ENCODE measurements around the gene ANKRD13D.
A peak's percentile ranks its signal among the peaks of the same experiment; 100 is the strongest.
"Not testable (repeated sequence)": the region's sequence is repeated elsewhere in the genome, so short reads cannot be mapped to it uniquely, and the experiment has no call there.

Gene ANKRD13D

DNA sequence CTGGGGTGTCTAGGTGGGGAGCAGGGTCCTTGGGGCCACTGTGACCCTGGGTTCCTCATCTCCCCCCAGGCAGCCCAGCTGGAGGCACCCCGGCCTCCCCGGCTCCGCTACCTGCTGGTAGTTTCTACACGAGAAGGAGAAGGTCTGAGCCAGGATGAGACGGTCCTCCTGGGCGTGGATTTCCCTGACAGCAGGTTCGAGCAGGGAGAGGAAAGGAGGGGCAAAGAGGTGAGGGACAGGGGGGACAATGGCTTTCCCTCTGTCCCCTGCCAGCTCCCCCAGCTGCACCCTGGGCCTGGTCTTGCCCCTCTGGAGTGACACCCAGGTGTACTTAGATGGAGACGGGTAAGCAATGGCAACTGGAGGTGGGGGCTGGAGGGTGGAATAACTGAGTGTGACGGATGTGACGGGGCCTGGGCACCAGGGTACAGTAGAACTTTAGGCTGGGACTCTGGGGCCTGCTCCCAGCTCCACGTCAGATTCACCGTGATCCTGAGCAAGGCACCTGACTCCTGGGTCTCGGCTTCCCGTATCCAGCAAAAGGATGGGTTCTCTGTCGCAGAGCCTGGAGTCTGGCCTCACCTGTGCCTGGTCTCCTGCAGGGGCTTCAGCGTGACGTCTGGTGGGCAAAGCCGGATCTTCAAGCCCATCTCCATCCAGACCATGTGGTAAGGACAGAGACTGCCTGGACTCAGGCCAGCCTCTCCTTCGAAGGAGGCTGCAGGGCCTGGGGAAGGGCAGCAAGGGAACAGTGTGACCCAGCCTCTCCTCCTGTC is 17.9 kb downstream of the ANKRD13D start:
- no peak for DNase-seq

DNA sequence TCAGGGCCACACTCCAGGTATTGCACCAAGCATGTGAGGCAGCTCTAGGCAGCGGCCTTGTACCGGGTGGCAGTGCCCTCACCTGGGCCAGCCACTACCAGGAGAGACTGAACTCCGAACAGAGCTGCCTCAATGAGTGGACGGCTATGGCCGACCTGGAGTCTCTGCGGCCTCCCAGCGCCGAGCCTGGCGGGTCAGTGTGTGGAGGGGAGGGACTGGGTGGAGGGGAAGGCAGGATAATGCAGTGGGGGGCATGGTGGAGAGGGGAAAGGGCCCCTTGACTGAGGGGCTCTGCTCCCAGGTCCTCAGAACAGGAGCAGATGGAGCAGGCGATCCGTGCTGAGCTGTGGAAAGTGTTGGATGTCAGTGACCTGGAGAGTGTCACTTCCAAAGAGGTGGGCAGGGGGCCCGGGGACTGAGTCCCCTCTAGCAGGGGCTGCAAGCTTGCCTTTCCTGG is 18.5 kb downstream of the ANKRD13D start:
- no peak for DNase-seq

DNA sequence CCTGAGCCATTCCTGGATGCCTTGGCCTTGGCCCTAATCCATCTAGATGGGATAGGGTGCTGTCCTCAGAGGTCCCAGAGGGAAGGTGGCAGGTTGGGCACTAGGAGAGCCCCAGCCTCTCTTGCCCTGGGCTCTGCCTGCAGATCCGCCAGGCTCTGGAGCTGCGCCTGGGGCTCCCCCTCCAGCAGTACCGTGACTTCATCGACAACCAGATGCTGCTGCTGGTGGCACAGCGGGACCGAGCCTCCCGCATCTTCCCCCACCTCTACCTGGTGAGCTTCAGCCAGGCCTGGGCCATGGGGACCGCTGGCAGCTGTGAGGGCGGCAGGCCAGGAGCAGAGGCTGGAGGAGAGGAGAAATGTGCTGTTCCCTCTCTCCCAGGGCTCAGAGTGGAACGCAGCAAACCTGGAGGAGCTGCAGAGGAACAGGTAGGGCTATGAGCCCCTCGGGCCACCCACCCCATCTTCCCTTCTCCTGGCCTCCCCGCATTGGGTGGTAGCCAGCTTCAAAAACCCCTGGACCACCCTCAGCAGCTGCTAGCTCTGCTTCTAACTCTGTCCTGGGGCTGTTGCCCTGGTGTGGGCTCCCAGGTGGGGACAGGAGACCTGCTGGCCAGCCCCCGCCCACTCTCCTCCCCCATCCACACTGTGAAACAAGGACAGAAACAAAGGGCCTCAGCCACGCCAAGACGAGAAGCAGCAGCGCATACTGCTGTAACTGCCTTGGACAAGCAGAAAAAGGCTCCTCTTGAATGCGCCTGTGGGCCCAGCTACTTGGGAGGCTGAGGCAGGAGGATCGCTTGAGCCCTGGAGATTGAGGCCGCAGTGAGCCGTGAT is 19.1 kb downstream of the ANKRD13D start:
- DNase-seq = no peak

DNA sequence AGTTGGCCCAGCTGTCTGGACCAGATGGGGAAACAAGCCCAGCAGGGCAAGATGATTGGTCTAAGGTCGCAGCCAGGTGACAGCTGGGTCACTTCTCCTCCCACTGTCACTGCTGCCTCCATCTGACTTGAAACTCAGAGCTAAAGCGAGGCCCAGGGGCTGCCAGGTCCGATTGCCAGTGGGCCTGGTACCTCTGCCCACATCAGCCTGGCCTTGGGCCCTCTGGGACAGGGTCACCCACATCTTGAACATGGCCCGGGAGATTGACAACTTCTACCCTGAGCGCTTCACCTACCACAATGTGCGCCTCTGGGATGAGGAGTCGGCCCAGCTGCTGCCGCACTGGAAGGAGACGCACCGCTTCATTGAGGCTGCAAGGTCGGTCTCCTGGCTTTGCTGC is 20.1 kb downstream of the ANKRD13D start:
- no peak for DNase-seq

DNA sequence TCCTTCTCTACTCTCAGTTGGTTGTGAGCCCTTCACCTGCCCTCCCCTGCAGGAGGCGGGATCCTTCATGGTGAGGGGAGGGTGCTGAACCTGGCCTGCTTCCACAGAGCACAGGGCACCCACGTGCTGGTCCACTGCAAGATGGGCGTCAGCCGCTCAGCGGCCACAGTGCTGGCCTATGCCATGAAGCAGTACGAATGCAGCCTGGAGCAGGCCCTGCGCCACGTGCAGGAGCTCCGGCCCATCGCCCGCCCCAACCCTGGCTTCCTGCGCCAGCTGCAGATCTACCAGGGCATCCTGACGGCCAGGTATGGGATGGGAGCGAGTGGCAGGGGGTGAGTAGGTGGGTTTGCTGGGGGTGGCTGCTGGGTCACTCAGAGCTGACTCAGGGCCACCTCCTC is 20.6 kb downstream of the ANKRD13D start:
- DNase-seq = no peak

DNA sequence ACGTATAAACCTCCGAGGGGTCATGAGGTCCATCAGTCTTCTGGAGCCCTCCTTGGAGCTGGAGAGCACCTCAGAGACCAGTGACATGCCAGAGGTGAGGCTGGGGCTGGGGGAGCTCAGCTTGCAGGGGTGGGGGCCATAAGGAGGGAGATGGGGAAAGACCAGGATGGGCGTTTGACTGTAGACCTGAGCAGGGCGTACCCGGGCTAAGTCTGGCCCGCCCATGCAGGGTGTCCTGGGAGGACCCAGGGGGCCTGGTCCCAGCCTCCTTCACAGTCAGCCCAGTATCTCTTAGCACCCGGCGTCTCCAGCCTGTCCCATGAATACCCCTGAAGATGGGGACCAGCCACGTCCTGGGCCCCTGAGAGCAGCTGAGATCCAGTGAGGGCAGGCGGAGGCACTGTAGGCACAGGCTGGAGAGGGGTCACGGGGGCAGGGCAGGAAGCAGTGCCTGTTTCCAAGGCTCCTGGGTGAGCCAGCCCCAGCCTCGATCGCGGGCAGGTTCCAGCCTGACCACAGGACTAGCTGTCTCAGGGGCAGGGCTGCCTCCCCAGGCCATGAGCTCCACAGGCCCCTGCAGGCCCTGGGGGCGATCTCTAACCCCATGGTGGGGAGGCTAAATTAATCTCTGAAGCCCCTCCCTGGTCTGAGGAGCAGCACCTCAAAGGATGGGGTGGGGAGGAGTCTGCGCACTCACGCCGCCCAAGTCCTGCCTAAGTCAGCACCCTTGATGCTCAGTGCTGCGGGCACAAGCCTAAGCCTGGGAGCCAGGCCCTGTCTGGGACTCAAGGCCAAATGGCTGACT is 21.3 kb downstream of the ANKRD13D start:
- no peak for DNase-seq

DNA sequence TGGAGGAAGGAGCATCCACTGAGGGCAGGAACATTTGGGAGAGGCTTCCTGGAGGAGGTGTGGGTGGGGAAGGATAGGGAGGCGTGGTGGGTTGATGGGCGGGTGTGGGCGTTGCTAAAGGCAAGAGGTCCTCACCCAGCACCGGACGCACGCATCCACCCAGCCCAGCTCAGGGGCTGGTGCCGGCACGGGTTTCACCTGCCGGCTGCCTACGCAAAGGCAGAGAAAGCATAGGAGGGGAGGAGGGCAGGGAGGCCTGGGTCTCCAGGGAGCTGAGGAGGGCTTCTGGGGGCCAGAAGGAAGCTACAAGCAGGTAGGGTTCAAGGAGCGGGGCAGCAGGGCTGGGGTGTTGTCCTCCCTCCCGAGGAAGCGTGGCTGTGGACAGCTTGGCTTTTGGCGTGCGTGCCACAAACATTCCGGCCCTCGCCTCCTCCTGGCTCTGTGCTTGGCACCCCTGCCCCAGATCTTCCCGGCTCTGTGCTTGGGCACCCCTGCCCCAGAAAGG is 22.0 kb downstream of the ANKRD13D start:
- DNase-seq = no peak

DNA sequence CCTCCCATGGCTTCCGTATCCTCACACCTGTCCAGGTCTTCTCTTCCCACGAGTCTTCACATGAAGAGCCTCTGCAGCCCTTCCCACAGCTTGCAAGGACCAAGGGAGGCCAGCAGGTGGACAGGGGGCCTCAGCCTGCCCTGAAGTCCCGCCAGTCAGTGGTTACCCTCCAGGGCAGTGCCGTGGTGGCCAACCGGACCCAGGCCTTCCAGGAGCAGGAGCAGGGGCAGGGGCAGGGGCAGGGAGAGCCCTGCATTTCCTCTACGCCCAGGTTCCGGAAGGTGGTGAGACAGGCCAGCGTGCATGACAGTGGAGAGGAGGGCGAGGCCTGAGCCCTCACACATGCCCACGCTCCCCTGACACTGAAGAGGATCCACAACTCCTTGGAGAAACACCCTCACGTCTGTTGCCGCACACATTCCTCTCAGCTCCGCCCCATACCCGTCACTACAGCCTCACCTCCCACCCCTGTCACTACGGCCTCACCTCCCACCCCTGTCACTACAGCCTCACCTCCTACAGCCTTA is 22.5 kb downstream of the ANKRD13D start:
- DNase-seq = no peak

DNA sequence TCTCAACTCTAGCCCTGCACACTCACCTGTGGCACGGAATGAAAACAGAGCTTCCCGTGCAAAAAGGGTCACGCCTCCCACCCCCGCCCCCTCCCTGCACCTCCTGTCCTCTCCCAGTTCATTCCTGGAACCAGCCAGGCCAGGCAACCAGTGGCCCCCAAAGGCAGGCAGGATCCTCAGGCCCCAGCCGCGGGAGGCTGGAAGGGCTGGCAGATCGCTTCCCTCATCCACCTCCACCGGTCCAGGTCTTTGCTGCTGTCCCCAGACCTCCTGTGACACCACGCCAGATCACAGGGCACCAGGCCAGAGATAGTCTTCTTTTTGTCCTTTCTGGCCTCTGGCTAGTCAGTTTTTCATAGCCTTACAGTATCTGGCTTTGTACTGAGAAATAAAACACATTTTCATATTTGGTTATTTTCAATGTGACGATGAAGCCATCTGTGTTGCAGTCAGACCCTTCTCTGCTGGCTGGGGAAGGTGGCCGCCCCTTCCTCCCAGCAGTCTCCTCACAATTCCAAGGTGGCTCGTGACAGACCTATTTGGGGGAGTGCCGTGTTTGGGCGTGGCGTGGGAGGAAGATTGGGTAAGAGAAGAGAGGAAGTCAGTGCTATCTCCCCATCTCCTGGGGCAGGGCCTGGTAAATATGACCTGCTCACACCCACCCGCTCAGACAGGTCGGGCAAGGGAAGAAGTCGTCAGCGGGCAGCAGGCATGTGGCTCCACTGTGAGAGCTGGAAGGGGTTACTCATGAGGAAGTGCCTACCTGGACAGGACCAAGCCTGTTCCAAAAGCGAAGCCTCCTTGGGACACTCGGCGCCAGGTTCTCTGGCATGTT is 23.3 kb downstream of the ANKRD13D start:
- no peak for DNase-seq

DNA sequence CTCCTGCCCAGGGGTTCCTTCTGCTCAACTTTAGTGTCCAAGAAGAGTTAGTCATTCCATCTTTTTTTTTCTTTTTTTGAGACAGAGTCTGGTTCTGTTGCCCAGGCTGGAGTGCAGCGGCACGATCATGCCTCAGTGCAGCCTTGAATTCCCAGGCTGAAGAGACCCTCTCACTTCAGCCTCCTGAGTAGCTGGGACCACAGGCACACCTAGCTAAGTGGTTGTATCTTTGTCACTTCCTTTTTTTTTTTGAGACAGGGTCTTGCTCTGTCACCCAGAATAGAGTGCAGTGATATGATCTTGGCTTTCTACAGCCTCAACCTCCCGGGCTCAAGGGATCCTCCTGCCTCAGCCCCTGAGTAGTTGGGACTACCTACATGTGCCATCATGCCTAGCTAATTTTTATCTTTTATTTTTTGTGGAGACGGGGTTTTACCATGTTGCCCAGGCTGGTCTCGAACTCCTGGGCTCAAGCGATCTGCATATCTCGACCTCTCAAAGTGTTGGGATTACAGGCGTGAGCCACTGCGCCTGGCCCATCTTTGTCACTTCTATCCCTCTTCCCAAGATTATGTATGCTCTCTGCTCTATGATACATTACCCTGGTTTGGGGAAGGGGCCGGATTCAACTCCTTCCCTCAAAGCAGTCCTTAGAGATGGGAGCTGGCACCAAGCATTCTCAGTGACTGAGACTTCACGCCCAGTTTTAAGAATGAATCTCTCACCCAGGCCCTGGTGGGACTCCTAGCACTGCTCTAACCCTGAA is 24.2 kb downstream of the ANKRD13D start:
- no peak for DNase-seq

DNA sequence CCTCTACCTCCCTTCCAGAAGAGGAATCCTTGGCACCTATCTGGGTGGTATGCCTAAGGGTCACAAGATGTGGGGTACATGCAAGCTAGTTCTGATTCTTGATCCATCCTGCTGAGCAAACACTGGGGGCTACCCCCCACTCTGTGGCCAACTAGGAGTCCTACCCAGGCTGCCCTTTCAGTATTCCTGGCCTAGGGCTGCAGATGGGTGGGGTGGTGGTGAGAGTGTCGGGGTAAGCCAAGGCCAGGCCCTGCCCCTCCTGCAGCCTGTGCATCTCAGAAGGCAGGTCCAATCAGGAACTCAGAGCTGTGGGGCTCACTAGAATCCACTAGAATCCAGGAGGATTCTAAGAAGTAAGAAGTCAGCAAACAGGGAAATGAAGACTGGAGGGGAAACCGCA is 25.1 kb downstream of the ANKRD13D start:
- DNase-seq = no peak

DNA sequence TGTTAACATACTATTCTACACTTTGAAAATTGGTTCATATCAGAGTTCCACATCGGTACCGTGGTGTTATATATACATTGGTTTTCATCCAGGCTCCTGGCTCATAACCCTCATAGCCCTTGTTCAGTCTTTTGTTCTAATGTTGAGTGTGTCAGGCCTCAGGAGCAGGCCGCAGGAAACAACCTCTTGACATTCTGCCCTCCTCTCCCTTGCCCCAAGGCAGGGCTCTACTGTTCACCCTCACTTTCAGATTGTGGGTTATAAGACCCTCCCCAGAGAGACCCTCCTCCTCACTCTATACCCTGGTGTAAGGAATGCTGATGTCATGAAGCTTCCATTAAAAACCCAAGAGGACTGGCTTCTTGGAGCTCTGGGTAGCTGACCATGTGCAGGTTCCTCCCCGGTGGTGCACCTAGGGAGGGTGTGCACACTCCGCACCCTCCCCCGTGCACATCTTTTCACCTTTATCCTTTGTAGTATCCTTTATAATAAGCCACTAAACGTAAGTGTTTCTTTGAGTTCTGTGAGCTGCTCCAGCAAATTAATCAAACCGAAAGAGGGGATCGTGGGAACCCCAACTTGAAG is 26.3 kb downstream of the ANKRD13D start:
- no peak for DNase-seq

DNA sequence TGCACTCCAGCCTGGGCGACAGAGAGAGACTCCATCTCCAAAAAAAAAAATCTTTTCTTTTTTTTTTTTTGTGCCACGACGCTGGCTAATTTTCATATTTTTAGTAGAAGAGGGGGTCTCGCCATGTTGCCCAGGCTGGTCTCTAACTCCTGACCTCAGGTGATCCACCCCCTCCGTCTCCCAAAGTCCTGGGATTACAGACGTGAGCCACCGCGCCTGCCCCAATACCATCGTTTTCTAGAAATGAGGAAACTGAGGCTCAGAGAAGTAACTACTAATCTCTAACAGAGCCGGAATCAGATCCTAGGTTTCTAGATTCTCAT is 27.7 kb downstream of the ANKRD13D start:
- no peak for DNase-seq

DNA sequence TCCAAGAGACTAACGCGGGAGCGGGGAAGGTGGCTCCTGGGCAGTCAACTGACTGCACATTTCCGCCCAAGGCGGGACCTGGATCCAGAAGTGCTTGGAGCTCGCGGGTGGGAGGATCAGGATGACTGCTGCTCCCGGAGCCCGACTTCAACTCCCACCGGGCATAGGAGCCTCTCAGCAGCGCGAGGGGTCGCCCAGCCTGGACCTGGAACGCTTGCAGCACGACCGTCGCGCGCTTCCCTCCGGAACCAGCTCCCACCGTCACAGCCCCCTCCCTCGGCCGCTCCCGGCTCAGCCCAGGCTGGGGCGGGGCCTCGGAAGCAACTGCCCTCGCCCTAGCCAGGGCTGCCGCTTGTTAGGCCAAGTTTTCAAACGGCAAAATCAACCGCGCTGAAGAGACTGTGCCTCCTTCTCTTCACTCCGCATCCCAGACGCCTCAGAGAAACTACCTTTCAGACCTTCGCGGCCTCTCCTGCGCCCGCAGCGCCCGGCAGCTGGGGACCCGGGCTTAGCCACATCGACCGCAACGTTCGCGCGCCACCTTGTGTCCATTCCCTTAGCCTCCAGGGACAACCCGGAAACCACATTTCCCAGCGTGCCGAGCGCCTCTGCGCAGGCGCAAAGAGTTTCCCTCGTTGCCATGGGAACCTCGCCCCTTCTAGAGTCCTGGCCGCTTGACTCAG is 28.2 kb downstream of the ANKRD13D start:
- peak; percentile 99 to 100 for DNase-seq

DNA sequence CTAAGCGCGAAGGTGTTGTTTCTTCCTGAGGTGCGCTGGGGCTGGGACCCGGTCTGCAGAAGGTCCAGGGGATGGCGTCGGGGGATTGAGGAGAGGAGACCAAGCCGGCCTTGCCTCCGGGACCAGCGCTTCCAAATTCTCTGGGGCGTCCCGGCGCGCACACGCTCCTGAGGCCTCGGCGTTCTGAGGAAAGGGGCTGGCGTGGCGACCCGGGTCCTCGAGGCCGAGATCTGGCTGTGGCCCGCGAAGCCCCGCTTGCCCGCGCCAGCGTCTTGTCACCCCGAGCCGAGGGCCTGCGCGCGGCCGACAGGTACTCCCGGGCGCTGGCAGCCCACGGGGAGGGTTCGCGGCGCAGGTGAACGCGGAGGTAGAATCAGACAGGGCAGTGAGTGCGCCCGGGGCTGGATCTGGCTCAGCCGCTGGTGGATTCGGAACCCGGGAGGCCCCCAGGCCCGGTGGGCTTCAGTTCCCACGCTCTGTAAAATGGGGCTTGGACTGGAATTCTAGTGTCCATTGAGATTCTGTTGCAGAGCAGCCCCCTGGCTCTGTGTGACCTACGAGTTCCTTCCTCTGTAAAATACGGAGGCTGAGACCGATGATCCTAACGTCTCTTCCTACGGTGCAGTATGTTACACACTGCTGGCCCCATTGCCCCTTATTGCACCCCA is 28.9 kb downstream of the ANKRD13D start:
- no peak for DNase-seq

DNA sequence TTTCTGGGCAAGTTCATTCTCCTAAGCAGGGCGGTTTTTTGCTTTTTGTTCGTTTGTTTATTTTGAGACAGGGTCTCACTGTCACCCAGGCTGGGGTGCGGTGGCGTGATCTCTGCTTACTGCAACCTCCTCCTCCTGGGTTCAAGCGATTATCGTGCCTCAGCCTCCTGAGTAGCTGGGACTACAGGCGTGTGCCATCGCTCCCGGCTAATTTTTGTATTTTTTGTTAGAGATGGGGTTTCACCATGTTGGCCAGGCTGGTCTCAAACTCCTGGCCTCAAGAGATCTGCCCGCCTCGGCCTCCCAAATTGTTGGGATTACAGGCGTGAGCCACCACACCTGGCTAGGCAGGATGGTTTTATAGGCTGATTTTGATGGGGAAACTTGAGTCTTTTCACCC is 29.8 kb downstream of the ANKRD13D start:
- not testable (repeated sequence) for DNase-seq

DNA sequence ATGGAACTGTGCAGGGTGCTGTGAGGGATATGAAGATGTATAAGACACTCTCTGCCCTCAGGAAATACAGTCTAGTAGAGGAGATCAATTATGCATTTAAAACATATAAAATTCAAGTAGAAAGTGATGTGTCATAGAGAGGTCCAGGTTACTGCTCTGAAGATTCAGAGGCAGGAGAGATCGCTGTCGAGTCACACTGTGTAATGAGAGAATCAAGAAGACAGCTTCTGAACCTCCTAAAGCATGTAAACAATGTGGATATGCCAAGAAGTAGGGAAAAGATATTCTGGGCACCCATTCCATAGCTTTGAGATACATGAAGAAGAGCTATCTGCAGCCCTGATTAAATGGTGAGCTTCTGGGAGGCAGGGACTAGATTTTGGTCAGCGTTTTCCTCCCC is 30.9 kb downstream of the ANKRD13D start:
- DNase-seq = no peak

DNA sequence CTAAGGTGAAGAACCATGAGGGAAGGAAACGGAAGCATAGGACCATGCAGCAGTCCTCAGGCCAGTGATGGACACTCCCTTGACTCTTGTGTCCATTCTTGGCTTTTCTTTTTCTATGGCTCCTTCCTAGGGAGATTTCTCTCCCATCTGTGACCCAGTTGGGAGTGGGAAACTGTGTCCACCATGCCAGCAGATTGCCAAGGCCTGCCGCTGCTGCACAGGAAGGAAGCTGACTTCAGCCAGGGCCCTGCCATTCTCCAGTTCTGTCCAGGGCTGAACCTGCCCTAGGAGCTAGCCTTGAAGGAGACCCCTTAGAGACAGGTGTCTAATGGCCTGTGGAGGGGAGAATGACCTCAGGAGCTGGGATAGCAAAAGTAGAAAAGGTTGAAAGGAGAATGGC is 31.6 kb downstream of the ANKRD13D start:
- no peak for DNase-seq

DNA sequence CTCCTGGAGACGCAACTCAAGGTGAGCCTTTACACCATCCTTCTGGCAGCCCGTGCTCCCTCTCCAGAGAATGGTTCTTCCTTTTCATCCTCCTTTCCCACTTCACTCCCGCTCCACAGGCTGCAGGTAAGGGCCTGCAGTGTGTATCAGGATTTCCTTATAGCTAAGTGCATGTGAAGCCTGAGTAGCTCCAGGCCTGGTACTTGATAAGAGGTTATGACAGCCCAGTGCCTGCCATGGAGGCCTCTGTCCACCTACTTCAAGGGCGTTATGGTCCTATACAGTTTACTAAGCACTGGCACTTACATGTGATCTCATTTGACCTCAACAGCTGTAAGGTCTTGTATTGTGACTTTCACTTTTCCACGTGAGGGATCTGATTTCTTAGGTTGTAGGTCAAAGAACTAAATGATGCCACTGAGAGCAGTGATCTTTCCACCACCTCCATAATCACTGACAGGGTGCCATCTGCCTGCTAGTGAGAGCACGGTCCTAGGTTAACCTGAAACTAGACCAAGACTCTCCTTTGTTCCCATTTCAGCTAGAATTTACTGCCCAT is 32.3 kb downstream of the ANKRD13D start:
- no peak for DNase-seq

All from stimulated activated CD4-positive, alpha-beta T cell treated with anti-CD3 and anti-CD28 coated beads, Interleukin-2, amount 100 ng/mL, for 48 hours (primary cell).